GM21717 (cell line): ENCODE data around the gene UNC119B.
"Not testable (repeated sequence)": the region's sequence is repeated elsewhere in the genome, so short reads cannot be mapped to it uniquely, and the experiment has no call there.

ENCODE experiments used
- ATAC-seq: cut with Tn5 transposase; IDR thresholded peaks from one replicate; pipeline ENCODE4 v1.9.1; 2021; ENCODE audit warnings: mild to moderate bottlenecking, moderate library complexity; ENCODE audit not compliant: unreplicated experiment

UNC119B gene

DNA sequence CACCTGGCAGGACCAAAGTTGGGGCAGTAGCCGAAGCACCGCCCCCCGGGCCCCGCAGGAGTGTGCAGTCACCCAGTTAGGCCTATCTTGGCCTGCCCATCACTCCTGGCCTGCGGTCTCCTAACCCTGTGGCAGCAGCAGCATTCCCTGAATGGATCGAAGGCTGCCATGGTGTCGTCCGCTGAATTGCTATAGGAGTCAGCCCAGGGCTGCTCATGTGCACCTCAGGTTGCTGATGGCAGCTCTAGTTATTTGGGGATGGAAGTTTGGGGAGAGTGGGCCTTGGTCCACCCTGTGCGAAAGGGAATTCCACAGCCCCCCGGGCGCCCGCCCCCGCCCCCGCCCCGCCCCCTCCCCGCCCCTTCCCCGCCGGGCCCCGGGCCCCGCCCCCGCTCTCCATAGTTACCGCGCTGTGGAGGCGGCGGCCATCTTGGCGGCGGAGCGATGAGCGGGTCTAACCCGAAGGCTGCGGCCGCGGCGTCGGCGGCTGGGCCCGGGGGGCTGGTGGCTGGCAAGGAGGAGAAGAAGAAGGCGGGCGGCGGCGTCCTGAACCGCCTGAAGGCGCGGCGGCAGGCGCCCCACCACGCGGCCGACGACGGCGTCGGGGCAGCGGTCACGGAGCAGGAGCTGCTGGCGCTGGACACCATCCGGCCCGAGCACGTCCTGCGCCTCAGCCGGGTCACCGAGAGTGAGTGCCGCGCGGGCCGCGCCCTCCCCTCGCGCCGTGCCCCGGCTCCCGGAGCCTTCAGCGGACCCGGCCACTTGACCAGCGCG, at the start of gene UNC119B:
Gene UNC119B, plus strand, starts transcription at position 428 of the 774 bp plus-strand sequence. Its CDS starts 17 bp downstream, at position 445.
- ATAC-seq, result no peak

DNA sequence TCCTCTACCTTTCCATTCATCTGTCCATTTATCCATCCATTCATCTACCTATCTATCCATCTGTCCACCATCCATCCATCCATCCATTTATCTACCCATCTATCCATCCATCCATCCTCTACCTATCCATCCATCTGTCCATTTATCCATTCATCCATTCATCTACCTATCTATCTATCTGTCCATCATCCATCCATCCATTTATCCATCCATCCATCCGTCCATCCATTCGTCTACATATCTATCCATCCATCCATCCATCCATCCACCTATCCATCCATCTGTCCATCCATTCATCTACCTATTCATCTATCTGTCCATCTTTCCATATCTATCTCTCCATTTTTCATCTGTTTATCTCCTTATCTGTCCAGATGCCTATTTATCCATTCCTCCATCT, 48.8 kb upstream of the UNC119B start:
- ATAC-seq, result no peak

DNA sequence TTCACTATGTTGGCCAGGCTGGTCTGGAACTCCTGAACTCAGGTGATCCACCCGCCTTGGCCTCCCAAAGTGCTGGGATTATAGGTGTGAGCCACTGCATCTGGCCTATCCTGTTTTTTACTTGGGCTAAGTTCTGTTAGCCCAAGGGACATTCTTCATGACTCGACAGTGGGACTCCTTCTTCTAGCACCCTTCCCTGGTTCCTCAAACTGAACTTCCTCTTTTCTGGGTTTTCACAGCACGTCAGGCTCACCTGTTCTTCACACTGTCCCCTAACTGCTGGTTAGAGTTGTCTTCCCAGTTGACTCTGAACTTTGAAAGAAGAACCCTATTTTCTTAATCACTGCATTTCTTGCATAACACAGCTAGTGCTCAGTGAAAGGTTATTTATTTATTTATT, 47.4 kb upstream of the UNC119B start:
- ATAC-seq, result peak; percentile 78

DNA sequence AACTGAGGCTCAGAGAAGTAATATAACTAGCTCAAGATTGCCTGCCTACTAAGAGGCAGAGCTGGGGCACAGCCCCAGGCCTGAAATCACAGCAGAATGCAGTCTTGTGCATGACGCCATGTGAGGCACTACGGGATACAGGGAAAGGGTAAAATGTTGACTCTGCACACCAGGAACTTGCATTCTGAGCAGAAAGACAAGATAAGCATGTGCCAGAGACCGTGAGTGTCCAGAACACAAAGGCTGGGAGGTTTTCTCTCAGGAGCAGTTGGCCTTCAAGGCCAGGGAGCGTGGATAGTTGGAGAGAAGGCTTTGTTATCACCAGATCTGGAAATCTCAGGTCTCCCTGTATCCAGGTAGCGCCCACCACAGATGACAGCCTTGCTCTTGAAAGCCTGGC, 46.5 kb upstream of the UNC119B start:
- no peak for ATAC-seq

DNA sequence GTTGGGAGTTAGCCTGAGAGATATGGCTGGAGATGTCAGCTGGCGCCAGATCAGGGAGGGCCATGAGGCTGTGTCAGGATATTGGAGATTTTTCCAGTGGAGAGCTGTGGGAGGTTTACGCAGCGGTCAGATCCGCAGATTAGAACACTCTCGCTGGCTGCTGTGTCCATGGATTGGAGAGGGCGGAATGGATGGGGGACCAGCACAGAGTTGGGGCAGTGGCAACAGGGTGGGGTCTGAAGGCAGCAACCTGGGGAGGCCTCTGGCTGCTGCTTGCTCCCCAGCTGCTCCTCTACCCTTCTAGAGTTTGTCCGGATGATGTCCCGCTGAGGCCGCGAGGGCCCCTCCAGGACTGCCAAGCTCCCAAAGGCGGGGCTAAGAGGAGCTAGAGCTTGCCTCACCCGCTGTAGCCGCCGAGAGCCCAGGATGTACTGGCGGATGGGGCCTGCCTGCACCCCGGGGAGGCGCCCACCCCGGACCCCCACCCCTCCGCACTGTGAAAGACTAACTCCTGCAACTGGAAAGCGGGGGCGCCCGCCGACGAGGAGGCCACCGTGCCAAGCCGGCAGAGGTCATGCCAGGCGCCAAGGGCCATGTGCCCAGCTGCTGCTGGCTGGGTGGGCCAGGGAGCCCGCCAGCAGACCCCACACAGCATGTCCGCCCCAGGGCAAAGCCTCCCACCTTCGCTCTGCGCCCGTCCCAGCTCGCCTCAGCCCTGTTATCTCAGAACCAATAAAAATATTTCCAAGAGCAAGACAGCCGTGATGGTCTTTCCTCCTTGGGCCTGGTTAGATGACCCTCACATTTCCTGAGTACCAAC, 43.5 kb upstream of the UNC119B start:
- no peak for ATAC-seq

DNA sequence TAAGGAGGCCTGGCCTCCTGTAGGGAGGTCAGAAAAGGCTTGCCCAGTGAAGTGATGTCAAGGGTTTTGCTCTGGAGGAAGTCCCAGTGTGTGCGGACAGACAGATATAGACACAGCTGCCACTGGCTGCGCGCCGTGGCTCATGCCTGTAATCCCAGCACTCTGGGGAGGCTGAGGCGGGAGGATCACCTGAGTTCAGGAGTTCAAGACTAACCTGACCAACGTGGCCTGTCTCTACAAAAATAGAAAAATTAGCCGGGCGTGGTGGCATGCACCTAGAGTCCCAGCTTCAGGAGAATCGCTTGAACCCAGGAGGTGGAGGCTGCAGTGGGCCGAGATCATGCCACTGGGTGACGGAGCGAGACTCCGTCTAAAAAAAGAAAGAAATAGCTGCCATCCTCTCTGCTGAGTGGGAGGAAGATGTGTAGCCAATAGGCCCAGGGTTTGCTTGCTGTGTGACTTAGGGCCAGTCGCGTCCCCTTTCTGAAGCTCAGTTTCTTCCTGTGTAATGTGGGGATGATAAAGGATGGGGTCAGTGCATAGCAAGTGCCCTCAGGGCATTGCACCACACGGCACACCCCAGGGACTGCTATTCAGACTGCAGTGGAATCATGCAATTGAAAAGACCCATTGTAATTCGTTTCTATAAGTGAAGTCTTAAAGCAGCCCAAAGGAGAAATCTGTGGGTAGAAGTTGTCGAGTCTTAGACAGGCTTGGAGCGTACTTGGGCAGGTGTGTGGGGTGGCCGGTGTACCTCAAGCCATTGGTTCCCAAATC, 42.0 kb upstream of the UNC119B start:
- ATAC-seq, result no peak

DNA sequence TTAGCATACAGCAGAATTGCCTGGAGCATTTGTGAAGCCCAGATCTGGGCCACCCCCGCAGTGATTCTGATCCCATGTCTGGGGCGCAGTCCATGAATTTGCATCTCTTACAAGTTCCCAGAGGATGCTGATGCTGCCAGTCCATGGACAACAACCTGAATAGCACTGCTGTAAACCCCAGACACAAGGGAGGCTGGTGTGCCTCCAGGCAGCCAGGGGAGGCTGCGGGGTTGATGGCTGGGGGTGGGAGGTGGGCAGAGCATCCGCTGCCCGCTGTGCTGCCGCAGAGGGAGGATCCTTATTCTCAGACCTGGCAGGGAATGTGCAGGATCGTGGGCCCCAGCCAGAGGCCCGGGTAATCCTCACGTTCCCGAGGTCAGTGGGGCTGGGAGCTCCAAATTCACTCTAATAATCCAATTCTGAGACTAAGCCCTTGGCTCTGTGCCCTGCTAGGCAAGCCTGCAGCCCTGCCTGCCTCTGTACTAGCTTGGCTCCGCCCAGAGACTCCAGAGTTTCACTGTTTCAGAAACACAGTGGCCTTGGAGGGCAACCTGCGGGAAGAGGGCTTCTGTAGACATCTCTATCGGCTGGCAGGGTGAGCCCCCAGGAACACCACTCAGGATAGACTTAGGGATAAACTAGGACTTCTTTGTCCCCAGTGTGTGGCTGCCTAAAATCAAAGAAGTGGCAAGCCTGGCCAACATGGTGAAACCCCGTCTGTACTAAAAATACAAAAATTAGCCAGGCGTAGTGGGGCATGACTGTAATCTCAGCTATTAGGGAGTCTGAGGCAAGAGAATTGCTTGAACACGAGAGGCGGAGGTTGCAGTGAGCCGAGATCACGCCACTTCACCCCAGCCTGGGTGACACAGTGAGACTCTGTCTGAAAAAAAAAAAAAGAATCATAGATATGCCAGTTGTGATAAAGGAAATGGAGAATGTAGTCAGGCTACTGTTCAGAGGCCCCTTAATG, 41.1 kb upstream of the UNC119B start:
- peak; percentile 48 for ATAC-seq

DNA sequence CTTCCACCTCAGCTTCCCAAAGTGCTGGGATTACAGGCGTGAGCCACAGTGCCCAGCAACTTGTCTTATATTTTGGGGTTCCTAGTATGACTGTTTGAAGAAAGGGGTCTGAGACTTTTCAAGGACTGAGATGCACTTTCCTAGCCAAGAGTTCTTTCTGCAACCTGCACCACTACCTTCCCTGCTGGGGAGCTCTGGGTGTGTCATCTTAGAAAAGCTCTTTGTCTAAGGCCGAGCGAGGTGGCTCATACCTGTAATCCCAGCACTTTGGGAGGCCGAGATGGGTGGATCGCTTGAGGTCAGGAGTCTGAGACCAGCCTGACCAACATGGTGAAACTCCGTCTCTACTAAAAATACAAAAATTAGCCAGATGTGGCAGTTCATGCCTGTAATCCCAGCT, 40.0 kb upstream of the UNC119B start:
- ATAC-seq, result not testable (repeated sequence)

DNA sequence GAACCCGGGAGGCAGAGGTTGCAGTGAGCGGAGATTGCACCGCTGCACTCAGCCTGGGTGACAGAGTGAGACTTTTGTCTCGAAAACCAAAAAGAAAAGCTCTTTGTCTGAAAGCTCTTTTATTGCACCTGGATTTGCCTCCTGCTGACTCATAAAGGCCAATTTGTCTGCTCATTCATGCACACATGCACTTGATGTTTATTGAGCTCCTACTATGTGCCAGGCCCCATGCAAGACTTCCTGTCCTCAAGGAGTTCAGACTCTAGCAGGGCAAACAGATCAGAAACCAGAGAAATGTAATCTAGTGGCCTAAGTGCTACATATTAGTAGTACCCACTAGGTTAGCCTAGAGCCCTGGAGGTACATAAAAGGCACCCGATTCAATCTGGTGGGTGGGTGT, 39.6 kb upstream of the UNC119B start:
- no peak for ATAC-seq

DNA sequence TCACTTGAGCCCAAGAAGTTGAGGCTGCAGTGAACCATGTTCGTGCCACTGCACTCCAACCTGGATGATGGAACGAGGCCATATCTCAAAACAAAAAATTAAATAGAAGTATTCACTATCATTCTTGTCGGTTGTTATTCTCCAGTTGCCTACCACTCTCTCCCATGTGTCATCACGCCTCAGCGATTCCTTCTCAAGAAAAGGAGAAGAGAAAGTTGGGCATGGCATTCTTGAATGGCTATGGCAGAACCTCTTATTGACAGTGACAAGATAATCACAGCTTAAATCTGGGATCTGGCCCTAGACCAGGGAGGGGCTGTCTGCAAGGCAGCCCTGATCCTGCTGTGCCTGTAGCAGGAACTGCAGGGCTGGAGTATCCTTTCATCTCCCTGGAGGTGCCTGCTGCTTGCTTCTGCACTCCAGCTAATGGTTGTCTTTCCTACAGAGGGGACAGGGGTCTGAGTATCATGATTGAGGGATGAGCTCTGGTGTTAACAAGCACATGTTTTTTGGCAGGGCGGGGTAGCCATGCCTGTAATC, 36.1 kb upstream of the UNC119B start:
- no peak for ATAC-seq

DNA sequence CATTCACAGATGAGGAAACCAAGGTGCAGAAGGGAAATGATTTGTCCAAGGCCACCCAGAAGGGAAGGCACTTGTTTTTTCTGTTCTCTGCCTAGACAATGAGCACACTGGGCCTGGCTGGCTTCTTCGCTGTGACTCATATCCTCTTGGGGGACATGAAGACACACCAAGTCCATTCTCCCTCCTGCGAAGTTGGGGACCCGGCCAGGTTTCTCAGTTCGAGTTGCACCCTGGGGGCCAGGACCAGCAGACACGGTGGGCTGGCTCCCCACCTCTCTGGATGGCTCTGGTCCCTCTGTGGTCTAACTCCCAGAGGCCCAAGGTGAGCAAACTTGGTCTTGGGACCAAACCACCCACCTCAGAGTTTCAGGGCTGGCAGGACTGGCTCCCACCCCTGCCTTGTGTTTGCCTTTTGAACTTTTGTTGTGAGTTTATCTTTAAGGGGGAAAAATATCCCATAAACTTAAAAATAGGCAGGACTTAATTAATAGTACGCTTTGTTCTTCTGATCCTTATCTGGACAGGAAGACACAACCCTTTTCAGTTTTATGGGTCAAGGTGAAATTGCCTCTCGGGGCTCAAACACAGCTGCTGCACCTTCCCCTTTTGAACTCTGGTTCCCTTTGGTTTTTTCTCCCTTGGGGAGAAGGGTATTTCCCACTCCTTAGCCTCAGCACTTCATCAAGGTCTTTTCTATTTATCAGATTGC, 32.3 kb upstream of the UNC119B start:
- no peak for ATAC-seq

DNA sequence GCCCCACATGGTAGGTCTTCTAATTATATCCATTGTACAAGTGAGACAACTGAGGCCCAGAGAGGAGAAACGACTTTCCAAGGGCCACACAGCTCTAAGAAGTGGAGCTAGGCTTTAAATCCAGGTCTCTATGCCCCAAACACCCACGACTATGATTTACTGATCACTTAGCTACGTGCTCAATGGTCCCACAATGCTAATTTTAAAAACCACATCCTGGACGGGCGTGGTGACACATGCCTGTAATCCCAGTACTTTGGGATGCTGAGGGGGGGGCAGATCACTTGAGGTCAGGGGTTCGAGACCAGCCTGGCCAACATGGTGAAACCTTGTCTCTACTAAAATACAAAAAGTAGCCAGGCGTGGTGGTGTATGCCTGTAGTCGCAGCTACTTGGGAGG, 31.7 kb upstream of the UNC119B start:
- ATAC-seq, result no peak

DNA sequence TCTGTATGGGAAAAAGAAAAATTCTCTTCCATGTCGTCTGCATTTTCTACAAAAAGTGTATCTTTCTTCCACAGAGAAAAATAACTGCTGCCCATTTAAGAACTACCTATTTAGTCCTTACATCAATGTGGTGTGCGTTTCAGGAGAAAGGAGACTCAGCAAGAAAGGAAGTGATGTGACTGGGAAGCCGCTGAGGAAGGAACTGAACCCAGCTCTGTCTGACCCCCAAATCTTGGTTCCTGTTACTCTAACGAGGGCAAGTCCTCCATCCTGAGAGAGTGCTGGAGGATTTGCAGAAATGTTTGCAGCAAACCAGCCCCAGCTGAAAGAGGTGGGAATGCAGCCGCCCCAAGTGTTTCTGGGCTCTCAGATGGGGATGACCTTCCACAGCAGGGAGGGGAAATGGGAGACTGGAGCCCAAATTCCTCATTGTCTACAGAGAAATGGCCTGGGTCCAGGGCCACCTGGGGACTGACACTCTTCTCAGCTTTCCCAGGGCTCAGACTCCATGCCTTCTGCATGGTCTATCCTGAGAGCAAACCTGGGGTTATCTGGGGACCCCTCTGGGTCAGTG, 30.0 kb upstream of the UNC119B start:
- ATAC-seq, result no peak

DNA sequence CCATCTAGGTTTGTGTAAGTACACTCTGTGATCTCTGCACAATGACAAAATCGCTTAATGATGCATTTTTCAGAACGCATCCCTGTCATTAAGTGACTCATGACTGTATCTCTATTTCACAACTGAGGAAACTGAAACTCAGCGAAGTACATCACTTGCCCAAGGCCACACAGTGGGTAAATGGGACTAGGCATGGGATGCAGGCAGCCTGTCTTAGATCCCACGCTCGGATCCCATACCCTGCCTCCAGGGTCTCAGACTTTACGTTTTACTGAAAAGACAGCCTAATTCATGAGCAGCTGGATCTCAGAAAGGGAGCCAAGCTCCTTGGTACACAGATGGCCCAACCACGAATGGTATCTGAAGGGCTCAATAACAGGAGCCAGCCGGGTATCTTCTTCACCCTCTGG, 25.7 kb upstream of the UNC119B start:
- ATAC-seq, result no peak

DNA sequence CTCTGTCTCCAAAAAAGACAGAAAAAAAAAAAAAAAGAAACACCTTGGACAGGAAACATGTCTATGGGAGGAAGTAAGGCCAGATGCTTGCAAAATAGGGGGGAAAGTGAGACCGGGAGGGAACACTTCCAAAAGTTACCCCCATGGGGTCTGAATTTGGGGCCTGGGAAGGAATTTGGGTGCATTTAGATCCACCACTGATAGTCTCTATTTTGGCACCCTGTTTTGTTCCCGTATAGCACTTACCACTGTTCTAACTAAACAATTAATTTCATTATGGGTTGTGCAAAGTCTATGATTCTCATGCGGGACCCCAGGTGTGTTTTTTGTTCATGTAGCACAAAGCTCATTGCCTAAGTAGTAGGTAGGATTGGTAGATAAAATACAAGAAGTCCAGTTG, 24.7 kb upstream of the UNC119B start:
- no peak for ATAC-seq

DNA sequence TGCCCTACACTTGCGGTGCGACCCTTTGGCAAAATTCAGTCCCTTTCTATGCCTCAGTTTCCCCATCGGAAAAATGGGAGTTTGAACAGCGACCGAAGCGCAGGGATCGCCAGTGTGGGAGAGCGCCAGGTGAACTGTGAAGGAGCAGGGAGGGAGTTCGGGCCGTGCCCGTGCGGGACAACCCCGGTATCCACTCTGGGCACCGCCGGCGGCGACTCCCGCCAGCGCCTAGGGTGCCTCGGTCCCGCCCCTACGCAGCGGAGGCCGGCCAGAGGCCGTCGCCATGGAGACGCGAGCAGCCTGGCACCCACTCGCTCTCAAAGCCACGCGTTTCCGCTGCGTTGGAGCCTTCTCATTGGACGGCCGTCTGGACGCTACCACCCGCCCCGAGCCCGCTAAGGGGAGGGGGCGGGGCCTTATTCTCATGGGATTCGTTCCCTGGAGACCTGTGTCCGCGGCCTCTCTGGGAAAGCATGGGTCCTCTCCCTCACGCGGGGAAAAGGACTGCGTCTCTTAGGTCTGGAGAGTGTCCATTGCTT, 24.0 kb upstream of the UNC119B start:
- ATAC-seq, result peak; percentile 65

DNA sequence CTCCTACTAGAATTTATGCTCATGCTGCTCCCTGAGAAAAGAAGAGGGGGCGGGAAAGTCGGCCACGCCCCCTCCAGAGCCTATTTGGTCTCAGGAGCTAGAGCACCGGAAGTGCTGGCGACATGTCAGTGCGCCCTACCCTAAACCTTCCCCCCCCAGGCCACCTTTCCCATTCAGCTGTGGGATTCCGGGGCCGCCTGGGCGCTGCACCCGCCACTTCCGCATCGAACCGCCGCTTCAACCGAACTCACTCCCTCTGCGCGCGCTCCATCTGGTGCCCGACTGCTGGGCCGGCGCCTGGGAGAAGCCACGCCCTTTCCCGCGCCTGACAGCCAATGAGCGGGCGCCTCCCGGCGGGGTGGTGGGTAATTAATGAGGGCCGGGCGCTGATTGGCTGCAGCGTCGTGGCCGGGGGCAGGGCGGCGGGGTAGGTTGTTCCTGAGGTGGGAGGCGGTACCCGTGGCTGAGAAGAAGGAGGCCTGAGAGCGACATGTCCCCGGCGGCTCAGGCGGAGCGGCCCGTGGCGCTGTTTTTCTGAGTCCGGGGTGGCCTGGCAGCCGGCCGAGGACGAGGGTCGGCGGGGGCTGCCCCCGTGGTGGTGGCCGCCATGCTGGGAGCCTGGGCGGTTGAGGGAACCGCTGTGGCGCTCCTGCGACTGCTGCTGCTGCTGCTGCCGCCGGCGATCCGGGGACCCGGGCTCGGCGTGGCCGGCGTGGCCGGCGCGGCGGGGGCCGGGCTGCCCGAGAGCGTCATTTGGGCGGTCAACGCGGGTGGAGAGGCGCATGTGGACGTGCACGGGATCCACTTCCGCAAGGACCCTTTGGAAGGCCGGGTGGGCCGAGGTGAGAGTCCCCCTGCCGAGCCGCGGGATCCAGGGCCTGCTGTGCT, 23.3 kb upstream of the UNC119B start, which contains the start of gene MLEC:
Gene MLEC, plus strand, starts transcription at position 460 of the 888 bp plus-strand sequence. Its CDS starts 148 bp downstream, at position 608.
- peak; percentile 67 for ATAC-seq
